Middle frontal gyrus (tissue), 1 donor: ENCODE measurements around the gene TPP1.

Experiments
- DNase-seq: peaks from one replicate; pipeline ENCODE4 v3.0.0-alpha.2; 2015; ENCODE audit warnings: low spot score; ENCODE audit errors: extremely low spot score

TPP1 gene

DNA sequence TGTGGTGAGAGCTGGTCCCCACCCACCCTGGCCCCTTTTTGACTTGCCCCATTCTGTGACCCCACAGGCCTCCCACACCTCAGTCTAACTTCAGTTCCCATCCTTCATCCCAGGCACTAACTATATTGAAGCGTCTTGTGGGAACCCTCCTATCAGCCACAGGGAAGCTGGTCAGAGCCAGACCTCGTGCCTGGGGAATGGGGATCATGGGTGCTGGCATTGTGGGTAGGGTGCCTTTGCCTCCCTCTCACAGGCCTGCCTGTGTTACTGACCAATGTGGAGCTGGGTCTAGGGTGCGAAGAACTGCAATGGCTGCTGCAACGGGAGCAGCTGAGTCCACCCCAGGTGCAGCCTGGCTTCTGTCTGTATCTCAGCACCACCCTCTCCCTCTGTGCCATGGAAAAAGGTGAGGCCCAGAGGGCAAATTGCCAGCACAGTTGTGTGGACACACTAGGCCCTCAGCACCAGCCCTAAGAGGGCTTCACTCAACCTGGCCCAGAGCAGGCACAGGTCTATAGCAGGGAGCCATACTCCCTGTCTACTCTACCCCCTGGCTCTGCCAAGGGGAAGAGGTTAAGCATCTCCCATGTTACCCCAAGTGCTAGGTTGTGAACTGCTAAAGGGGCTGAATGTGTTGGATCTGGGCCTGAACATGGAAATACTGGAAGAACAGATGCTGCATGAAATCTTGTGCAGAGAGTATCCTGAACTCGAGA lies 53.1 kb downstream of the TPP1 start:
- DNase-seq = no peak

GRCh38 chr11:6565325-6565724 lies 53.9 kb downstream of the TPP1 start:
- DNase-seq = no peak

- DNase-seq = no peak
Measured at GRCh38 chr11:6563667-6564066, 55.6 kb downstream of the TPP1 start.

DNA sequence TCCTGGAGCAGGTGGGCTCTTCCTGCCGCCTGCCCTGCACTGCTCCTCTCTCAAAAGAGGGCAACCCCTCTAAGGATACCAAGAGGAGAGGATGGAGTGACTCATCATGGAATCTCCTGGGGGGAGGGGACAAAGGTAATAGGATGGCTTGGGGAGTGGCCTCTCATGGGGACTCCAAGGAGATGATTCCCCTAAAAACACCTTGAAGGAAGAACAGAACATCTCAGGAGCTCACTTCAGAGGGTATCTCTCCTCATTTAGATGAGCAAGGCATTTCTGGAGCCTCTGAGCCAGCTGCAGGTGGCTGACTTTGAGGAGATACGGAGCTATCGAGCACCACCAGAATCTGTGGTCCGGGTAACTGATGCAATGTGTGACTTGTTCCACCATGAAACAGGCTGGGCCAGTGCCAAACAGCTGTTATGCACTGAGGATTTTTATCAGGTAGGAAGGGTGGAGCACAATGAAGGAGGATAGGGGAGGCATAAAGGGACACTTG lies 56.1 kb downstream of the TPP1 start:
- DNase-seq = no peak
